ENCODE data around the gene DPEP2NB. TPM values are rescaled to one million over a fixed set of nuclear protein-coding genes. Genes with fewer than 3 reads are reported as not detected.

DPEP2NB gene, protein sequence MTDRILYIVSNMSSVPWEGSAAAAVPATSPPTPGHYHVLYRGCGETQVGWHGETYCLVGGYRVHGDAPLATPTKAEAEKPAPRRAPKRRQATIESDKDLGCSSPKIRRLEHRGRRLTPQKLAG
- not detected in 2 replicates for total RNA-seq

DNA sequence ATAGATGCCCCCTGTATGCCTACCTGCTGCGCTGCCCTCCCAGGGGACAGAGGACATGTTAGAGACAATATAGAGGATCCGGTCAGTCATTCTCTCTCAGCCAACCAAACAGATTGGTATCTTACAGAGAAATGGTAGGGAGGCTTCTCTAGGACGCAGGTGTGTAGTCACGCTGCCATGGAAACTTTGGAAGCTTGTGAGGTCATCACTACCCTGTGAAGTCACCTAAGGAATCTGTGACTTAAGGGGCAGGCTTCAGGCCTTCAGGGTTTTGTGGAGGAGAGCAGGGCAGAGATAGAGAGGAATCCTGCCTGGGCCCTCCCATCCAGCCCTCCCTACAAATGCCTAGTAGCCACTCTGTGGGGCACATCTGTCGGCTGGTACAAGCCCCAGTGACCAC lies at the start of gene DPEP2NB:
Gene DPEP2NB, minus strand, starts transcription at position 231 of the 400 bp plus-strand sequence. Its CDS starts 141 bp downstream, at position 90.

DNA sequence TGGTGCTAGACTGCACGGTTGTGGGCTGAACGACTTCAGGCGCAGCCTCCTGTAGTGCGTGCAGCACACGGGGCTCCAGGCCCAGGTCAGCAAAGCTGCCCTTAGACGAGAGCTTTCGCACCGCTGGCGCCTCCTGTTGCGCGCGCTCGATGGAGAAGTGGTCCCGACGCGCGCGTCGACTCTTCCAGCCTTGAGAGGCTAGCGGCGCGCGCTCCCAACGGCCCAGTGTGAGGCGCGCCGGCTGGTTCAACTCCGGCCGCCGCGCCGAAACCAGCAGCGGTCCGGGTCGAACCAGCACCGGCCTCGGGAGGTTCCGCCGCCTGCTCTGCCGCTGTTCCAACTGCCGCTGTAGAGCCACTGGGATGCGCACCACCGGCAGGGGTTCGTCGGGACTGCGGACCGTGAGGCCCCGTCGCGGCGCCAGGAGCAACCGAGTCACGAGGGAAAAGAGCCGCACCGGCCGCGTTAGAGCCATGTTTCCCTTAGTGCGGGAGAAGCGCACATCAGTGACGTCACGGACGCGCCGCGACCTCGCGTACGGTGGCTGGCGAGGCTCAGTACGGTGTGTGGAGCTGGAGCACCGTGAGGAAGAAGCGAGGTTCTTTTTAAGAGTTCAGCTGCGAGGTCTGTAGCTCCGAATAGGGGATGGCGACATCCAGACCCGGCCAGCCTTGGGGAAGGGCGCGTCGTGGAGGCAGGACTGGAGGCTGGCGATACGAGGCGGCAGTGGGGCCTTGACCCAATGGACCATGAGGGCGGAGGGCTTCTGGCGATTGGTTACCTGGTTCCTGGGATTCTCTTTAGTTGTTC lies 7.2 kb upstream of the DPEP2NB start, which contains the start of the genes DDX28 and DUS2:
Gene DDX28, minus strand, starts transcription at position 505 of the 810 bp plus-strand sequence. Its CDS starts 30 bp downstream, at position 475.
Gene DUS2, plus strand, starts transcription at position 557 of the 810 bp plus-strand sequence. CDS start 14,740 bp downstream, outside the sequence.

DNA sequence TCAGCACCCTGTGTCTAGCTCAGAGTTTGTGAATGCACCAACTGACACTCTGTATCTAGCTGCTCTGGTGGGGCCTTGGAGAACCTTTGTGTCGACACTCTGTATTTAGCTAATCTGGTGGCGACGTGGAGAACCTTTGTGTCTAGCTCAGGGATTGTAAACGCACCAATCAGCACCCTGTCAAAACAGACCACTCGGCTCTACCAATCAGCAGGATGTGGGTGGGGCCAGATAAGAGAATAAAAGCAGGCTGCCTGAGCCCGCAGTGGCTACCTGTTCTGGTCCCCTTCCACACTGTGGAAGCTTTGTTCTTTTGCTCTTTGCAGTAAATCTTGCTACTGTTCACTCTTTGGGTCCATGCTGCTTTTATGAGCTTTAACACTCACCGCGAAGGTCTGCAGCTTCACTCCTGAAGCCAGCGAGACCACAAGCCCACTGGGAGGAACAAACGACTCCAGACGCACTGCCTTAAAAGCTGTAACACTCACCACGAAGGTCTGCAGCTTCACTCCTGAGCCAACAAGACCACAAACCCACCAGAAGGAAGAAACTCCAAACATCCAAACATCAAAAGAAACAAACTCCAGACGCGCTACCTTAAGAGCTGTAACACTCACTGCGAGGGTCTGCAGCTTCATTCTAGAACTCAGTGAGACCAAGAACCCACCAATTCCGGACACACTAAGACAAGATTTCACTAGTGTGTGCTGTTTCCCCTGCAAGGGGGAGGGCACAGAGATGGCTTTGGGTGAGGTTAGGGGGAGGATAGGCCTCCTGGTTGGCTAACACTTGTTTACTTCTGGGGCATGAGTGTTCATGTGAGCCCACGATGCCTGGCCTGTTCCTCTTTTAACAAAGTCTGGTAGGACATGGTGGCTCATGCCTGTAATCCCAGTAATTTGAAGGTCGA lies 16.7 kb downstream of the DPEP2NB start, which contains the start of gene DPEP2:
Gene DPEP2, minus strand, starts transcription at position 706 of the 910 bp plus-strand sequence. CDS start 6,272 bp downstream, outside the sequence.

DNA sequence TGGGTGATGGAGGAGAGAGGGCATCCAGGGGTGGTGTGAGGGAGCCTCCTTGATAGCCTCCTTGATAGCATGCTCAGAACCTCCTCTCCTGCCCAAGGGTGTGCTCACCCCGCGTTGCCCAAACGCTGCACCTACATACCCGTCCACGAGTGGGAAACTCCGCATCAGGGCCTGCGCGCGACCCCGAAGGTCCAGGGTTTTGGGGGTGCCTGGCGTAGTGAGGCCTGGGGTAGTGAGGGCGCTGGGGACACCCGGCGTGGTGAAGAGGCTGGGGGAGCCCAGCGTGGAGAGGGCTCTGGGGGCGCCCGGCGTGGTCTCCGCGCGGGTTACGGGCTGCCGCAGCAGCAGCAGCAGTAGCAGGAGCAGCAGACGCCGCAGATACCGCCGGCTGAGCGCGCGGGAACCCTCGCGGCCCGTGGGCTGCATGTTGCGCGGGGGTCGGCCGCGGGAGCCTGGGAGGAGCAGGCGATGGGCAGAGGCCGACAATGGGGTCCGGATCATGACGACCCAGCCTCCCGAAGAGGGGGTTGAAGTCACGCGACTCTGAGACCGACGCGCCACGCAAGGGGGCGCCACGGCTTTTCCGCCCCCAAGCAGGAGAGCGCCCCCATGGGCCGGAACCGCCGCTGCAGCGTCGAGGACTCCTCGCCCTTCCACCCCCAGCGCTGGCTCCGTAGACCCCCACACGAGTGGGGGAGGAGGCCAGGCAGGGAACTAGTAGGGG lies 35.6 kb downstream of the DPEP2NB start, which contains the start of gene DPEP3:
Gene DPEP3, minus strand, starts transcription at position 545 of the 724 bp plus-strand sequence. Its CDS starts 119 bp downstream, at position 426.

DNA sequence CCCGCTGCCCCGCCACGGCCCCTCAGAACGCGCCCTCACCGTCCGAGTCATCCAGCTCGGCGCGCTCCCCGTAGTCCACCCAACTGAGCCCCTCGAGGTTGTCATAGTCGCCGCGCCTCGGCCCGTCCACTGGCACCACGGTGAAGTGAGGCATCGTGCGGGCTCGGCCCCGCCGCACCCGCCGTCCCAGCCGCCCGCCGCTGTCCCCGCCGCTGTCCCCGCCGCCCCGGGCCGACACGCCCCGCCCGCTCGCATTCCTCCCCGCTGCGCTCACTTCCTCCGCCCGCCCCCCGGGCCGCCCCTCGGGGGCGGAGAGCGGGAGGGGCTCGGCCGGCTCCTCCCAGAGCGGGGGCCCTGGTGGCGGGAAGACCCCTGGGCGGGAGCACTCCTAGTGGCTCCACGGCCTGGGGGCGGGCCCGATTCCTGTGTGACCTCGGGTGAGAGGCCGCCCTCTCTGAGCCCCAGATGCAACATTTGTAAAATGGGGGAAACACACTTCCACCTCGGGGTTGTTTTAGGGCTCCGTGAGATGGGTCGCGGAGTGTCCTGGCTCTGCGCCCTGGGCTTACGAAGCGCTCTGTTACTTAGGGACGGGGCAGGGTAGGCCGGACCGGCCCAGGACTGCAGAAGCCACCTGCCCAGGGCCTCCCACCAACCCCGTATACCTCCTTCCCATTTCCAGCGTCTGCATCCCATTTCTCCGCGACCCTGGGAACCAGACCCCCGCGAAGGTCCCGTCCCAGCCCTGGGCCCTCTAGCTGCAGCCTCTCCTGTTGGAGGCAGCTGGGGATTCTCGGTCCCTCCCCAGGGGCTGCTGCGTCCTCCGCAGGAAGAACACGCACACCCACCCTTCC lies 47.1 kb downstream of the DPEP2NB start, which contains the start of gene SLC12A4:
Gene SLC12A4, minus strand, starts transcription at position 238 of the 854 bp plus-strand sequence. Its CDS starts 84 bp downstream, at position 154.

Small RNA genes within 50 kb of the gene (small RNA-seq; reads per million reads assigned to genes)
- not detected for gene RNU6-359P

Other genes with a start within 250 kb of the DPEP2NB start
- 9.7 and 12.0 TPM in 2 replicates for gene RANBP10, start 209.4 kb downstream of the DPEP2NB start, total RNA-seq
- 0.13 and 0.14 TPM in 2 replicates for gene TSNAXIP1, start 209.0 kb downstream of the DPEP2NB start, total RNA-seq
- 21.8 and 27.1 TPM in 2 replicates for gene THAP11, start 173.6 kb downstream of the DPEP2NB start, total RNA-seq
- gene NUTF2, start 169.0 kb downstream of the DPEP2NB start, total RNA-seq = 217 and 277 TPM in 2 replicates
- gene CENPT, start 168.2 kb downstream of the DPEP2NB start, total RNA-seq = 29.0 and 31.2 TPM in 2 replicates
- gene EDC4, start 142.9 kb downstream of the DPEP2NB start, total RNA-seq = 62.9 and 64.6 TPM in 2 replicates
- 0.66 TPM in 1 of 2 replicates, not detected in the other for gene NRN1L, start 131.0 kb downstream of the DPEP2NB start, total RNA-seq
- 13.6 and 16.9 TPM in 2 replicates for gene PSKH1, start 122.7 kb downstream of the DPEP2NB start, total RNA-seq
- gene CTRL, start 84.0 kb downstream of the DPEP2NB start, total RNA-seq = 0.57 TPM in 1 of 2 replicates, not detected in the other
- 22.0 and 25.1 TPM in 2 replicates for gene PSMB10, start 79.1 kb downstream of the DPEP2NB start, total RNA-seq
- gene LCAT, start 71.8 kb downstream of the DPEP2NB start, total RNA-seq = 4.3 and 5.0 TPM in 2 replicates
- 47.2 and 53.5 TPM in 2 replicates for gene SLC12A4, start 47.3 kb downstream of the DPEP2NB start, total RNA-seq
- gene DPEP3, start 35.4 kb downstream of the DPEP2NB start, total RNA-seq = not detected in 2 replicates
- 0.22 TPM in 1 of 2 replicates, not detected in the other for gene DPEP2, start 16.4 kb downstream of the DPEP2NB start, total RNA-seq
- 13.4 and 14.4 TPM in 2 replicates for gene DDX28, start 7.3 kb upstream of the DPEP2NB start, total RNA-seq
- gene DUS2, start 7.4 kb upstream of the DPEP2NB start, total RNA-seq = 19.1 and 19.7 TPM in 2 replicates
- 33.1 and 37.2 TPM in 2 replicates for gene NFATC3, start 69.5 kb upstream of the DPEP2NB start, total RNA-seq
- 0.36 and 0.53 TPM in 2 replicates for gene ESRP2, start 220.2 kb upstream of the DPEP2NB start, total RNA-seq
- gene PLA2G15, start 229.5 kb upstream of the DPEP2NB start, total RNA-seq = 14.5 and 19.7 TPM in 2 replicates
- 40.8 and 43.4 TPM in 2 replicates for gene SLC7A6, start 248.6 kb upstream of the DPEP2NB start, total RNA-seq